GM12874 (cell line): ENCODE measurements around the gene BHLHA15.

Source experiments
- TF ChIP-seq, protein P1 (sequence below): IDR thresholded peaks from 2 replicates; pipeline ENCODE4 v1.5.1; 2011; ENCODE audit warnings: low read depth, mild to moderate bottlenecking, control low read depth, low read length, moderate library complexity; ENCODE audit not compliant: insufficient read depth

BHLHA15 gene

DNA sequence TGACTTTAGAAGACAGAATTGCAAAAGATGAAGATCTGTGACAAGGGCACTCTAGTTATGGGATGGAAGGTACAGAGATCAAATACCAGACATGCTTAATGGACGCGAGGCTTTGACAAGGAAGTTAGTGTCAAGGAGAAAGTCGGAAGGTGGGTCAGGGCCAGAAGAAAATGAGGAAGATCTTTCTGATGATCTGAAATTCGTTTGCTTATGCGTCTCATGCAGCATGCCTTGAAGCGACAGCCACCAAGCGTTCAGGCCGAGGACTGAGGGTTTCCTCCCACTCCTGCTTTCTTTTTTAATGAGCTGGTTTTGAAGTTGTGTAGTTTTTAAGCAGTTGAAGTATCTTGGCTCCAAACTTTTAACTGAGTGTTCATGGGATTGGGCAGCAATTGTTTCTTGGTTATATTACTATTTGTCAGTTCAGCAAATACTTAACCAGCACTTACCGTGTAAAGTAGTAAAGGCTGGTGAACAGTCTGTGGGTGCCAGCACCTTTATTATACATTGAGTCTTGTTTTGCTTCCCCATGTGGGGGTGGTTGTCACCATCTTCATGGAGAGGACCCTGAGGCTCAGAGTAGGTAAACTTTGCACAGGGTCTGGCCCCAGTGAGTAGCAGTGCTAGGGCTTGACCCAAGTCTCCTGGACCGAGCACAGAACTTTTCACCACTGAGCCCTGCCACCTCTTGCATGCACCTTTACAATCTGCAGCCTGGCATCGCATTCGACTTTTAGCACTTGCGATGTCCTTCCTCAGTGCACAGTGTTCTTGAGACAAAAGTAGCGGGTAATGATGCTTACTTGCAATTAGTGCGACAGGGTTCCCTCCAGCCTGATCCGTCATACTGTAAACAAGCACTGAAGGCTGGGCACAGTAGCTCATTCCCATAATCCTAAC is 14.3 kb upstream of the BHLHA15 start:
- TF ChIP-seq, protein P1, sequence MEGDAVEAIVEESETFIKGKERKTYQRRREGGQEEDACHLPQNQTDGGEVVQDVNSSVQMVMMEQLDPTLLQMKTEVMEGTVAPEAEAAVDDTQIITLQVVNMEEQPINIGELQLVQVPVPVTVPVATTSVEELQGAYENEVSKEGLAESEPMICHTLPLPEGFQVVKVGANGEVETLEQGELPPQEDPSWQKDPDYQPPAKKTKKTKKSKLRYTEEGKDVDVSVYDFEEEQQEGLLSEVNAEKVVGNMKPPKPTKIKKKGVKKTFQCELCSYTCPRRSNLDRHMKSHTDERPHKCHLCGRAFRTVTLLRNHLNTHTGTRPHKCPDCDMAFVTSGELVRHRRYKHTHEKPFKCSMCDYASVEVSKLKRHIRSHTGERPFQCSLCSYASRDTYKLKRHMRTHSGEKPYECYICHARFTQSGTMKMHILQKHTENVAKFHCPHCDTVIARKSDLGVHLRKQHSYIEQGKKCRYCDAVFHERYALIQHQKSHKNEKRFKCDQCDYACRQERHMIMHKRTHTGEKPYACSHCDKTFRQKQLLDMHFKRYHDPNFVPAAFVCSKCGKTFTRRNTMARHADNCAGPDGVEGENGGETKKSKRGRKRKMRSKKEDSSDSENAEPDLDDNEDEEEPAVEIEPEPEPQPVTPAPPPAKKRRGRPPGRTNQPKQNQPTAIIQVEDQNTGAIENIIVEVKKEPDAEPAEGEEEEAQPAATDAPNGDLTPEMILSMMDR = no peak

DNA sequence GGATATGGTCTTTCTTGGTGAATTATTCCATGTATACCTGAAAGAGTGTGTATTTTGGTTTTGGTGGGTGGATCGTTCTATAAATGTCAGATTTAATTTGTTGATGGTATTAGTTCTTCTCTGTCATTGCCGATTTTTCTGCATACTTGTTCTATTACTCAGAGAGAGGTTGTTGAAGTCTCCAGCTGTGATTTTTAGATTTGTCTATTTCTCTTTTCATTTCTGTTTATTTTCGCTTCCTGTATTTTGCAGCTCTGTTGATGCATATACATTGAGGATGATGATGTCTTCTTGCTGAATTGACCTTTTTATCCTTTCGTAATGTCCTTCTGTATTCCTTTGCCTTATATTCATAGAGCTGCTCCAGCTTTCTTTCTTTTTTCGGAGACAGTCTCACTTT is 12.1 kb upstream of the BHLHA15 start:
- TF ChIP-seq, protein P1 = no peak

DNA sequence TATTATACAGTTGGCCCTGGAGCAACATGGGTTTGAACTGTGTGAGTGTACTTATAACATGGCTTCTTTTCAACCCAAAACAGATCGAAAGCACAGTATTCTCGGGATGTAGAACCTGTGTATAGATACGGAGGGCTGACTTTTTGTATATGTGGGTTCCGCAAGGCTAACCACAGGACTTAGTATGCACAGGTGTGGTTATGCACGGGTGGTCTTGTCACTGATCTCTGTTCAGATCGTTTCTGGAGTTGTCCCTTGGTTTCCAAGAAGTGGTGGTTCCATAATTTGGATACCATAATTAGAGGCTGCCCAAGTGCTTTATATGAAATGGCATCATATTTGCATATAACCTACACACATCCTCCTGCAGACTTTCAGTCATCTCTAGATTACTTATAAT is 10.9 kb upstream of the BHLHA15 start:
- TF ChIP-seq, protein P1 = no peak

DNA sequence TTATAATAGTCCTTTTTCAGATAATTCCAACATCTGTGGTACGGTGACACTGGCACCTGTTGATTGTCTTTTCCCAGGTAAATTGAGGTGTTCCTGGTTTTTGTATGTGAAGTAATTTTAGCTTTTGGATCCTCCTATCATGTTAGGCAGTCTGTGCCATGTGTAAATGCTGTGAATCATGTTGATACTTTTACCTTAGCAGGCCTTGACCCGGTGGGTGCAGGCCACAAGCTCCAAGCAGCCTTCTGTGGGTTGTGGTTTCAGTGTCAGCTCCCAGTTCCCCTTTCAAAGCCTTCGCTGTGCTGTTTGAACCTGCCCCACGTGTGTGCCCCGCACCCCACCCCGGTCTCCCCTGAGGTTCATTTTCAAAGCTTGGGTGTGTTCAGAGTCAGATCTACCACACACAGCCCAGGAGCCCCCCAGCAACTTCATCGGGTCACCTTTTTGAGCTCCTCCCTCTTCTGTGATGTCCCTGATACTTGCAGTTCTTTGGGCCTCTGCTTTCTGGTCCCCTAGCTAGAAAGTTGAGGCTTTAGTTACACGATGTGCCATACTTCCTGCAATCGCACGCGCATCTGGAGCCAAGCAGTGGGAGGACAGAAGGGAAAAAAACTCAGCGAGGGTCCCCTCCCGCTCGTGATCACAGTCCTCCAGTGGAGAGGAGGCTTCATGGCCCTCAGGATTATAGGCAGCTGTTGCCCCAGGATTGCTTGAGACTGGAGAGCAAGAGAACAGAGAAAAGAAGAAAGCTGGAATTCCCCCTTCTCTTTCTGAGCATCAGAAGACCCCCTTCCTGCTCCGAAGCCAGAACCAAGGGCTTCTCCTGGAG is 8.7 kb upstream of the BHLHA15 start:
- TF ChIP-seq, protein P1 = no peak

DNA sequence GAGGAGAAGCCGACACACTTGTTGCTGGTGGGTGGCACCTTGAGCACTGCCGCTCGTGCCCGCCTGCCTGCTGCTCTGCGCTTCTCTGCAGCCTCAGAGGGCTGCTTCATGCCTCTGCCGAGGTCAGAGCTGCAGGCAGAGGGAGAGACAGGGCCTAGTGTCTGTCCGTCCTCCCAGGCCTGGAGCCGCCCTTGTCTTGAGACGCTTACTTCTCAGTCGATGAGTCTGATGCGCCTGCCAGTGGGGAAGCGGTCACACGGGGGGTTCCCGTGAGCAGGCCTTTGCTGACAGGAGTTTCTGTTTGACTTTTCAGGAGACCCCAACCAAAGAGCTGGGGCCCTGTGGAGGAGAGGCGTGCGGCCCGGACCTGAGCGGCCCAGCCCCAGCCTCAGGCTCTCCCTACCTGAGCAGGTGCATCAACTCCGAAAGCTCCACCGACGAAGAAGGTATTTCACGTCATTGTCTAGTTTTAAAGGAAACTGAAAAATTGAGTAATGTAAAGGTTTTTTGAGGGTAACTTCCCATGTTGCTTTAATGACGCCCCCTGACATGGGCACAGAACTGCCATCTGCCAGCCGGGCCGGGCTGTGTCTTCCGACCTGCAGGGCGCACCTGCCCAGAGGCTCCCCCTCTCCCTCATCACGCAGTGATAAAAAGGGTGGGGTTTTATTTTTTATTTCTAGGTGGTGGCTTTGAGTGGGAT is 7.8 kb upstream of the BHLHA15 start:
- TF ChIP-seq, protein P1 = no peak

DNA sequence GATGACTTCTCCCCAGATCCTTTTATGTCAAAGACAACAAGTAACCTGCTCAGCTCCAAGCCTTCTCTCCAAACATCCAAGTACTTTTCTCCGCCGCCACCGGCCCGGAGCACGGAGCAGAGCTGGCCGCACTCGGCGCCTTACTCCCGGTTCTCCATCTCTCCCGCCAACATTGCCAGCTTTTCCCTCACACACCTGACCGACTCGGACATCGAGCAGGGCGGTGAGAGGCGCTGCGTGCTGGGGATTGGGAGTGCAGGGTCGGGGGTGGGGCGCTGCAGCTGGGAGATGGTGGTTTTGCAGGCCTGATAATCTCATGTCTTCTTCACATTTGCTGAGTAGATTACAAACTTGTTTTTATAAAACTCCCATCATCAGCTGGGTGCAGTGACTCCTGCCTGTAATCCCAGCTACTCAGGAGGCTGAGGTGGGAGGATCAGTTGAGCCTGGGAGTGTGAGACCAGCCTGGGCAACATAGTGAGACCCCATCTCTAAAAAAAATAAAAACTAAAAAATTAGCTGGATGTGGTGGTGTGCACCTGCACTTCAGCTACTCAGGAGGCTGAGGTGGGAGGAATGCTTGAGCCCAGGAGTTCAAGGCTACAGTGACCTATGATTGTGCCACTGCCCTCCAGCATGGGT is 7.2 kb upstream of the BHLHA15 start:
- TF ChIP-seq, protein P1 = no peak
